ENCODE results near the gene PIGC. TPM values are rescaled to one million over a fixed set of nuclear protein-coding genes. Genes with fewer than 3 reads are reported as not detected.

The PIGC gene
- total RNA-seq, 4 donors from 2014 or later: 9.6 to 13.7 (median 12.8) TPM

DNA sequence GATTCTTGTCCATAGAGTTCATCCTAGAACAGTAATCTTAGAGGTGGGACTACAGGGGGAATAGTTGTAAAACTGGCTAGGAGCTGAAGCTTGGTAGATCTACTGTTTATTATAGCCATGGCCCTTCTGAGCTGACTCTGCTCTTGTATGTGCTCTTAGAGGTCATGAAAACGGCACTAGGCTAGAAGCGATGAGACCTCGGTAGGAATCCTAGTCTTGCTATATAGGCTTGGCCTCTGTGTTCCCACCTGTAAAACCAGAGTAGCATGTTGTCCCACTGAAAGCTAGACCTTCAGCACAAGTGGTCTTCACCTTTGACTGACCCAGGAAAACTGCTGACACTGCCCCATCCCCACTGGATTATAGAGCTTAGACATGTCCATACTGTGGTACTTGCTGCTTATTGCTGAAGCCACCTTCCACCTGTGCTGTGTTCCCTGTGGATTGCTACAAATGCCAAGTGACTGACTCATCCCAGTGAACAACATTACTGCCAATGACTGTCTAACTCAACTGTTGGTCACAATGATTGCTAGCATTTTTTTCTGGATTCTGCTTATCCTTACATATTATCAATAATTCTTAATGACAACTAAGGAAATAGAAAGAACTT is 23.0 kb upstream of the PIGC start:
- intact Hi-C loops (cut with DNase I; ENCODE audit: low total_unique reads): no loop called here
- Histone ChIP-seq H3K27me3 (no peaks in the 10 kb centered on the region), H3K4me1 (peaks cover 0 to 9% of the 10 kb centered on the region in 2 donors), H3K4me3 (no peak overlapping the region), H3K27ac (no peak overlapping the region), H3K36me3 (no peaks in the 10 kb centered on the region), H3K9me3 (no peaks in the 10 kb centered on the region)
- TF ChIP-seq, protein P1, sequence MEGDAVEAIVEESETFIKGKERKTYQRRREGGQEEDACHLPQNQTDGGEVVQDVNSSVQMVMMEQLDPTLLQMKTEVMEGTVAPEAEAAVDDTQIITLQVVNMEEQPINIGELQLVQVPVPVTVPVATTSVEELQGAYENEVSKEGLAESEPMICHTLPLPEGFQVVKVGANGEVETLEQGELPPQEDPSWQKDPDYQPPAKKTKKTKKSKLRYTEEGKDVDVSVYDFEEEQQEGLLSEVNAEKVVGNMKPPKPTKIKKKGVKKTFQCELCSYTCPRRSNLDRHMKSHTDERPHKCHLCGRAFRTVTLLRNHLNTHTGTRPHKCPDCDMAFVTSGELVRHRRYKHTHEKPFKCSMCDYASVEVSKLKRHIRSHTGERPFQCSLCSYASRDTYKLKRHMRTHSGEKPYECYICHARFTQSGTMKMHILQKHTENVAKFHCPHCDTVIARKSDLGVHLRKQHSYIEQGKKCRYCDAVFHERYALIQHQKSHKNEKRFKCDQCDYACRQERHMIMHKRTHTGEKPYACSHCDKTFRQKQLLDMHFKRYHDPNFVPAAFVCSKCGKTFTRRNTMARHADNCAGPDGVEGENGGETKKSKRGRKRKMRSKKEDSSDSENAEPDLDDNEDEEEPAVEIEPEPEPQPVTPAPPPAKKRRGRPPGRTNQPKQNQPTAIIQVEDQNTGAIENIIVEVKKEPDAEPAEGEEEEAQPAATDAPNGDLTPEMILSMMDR (IDR thresholded peaks at IDR 0.05 in 4 of 5, conservative IDR thresholded peaks at IDR 0.05 in 1 of 5): no peak
- no peak for TF ChIP-seq POLR2A (IDR thresholded peaks at IDR 0.05)
- in situ Hi-C loops (cut with MboI; ENCODE audit: low sequenced_read_pairs in 4 of 4): loop anchor here in 1 of 4 donors (25.0 kb wide), 1 partner anchor 245 kb away; no protein-coding TSS in a partner anchor
- DNase-seq (no peak), ATAC-seq (no peak)

- in situ Hi-C loops (cut with MboI; ENCODE audit: low sequenced_read_pairs in 4 of 4) (loop anchor here in 1 of 4 donors (25.0 kb wide), 1 partner anchor 247 kb away; no protein-coding TSS in a partner anchor), intact Hi-C loops (cut with DNase I; ENCODE audit: low total_unique reads) (no loop called here)
- Histone ChIP-seq H3K36me3 (no peaks in the 10 kb centered on the region), H3K27me3 (no peaks in the 10 kb centered on the region), H3K27ac (no peak overlapping the region), H3K4me1 (peaks cover 0 to 9% of the 10 kb centered on the region in 2 donors), H3K4me3 (no peak overlapping the region), H3K9me3 (no peaks in the 10 kb centered on the region)
- ATAC-seq: peak in 1 of 2 donors; percentile 63
- DNase-seq: no peak
- TF ChIP-seq POLR2A (IDR thresholded peaks at IDR 0.05): no peak
- TF ChIP-seq, protein P1 (IDR thresholded peaks at IDR 0.05 in 4 of 5, conservative IDR thresholded peaks at IDR 0.05 in 1 of 5): no peak
Observed at GRCh38 chr1:172465617-172466016, 21.7 kb upstream of the PIGC start.

- H3K9me3 ChIP-seq: no peaks in the 10 kb centered on the region
- intact Hi-C loops (cut with DNase I; ENCODE audit: low total_unique reads) (no loop called here), in situ Hi-C loops (cut with MboI; ENCODE audit: low sequenced_read_pairs in 4 of 4) (loop anchor here in 1 of 4 donors (25.0 kb wide), 1 partner anchor 251 kb away; no protein-coding TSS in a partner anchor)
- DNase-seq (no peak), ATAC-seq (no peak)
- H3K36me3 ChIP-seq: no peaks in the 10 kb centered on the region
- TF ChIP-seq POLR2A (IDR thresholded peaks at IDR 0.05): no peak
- TF ChIP-seq, protein P1 (IDR thresholded peaks at IDR 0.05 in 4 of 5, conservative IDR thresholded peaks at IDR 0.05 in 1 of 5): no peak
- H3K4me3 ChIP-seq: no peak overlapping the region
- no peak overlapping the region for H3K27ac ChIP-seq
- H3K4me1 ChIP-seq: peaks cover 0 to 8% of the 10 kb centered on the region in 2 donors
- H3K27me3 ChIP-seq: no peaks in the 10 kb centered on the region
Observed at GRCh38 chr1:172460887-172461315, 17.0 kb upstream of the PIGC start.

DNA sequence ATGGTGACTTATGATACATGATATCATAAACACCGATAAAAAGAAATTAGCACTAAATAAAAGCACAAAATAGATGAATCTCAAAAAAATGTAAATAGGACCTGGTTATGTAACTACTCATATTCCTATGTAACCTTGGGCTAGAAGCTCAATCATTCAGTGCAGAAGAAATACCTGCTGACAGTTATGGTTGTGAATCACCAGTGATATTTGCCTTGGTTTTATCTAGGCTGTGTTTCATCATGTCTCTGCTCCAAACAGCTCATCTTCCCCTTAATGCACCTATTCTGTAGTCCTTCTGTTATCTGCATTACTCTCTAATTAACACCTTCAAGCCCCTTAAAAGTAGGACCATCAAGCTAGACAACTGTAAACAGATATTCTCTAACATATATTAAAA is 16.3 kb upstream of the PIGC start:
- Histone ChIP-seq H3K4me1 (peaks cover 0 to under 1% of the 10 kb centered on the region in 2 donors), H3K9me3 (no peaks in the 10 kb centered on the region), H3K27ac (no peak overlapping the region), H3K4me3 (no peak overlapping the region), H3K36me3 (no peaks in the 10 kb centered on the region), H3K27me3 (no peaks in the 10 kb centered on the region)
- no peak for TF ChIP-seq POLR2A (IDR thresholded peaks at IDR 0.05)
- TF ChIP-seq, protein P1 (IDR thresholded peaks at IDR 0.05 in 4 of 5, conservative IDR thresholded peaks at IDR 0.05 in 1 of 5): no peak
- ATAC-seq (no peak), DNase-seq (no peak)
- intact Hi-C loops (cut with DNase I; ENCODE audit: low total_unique reads): no loop called here
- in situ Hi-C loops (cut with MboI; ENCODE audit: low sequenced_read_pairs in 4 of 4): loop anchor here in 1 of 4 donors (25.0 kb wide), 1 partner anchor 252 kb away; no protein-coding TSS in a partner anchor
